ENCODE measurements around the gene C2CD3.

C2CD3 gene

GRCh38 chr11:74037309-74037708, 133.5 kb downstream of the C2CD3 start:
- no peak for TF ChIP-seq CTCF (IDR thresholded peaks at IDR 0.05)

GRCh38 chr11:74035264-74035663, 135.5 kb downstream of the C2CD3 start:
- TF ChIP-seq CTCF (IDR thresholded peaks at IDR 0.05): no peak

GRCh38 chr11:74033046-74033445, 137.8 kb downstream of the C2CD3 start:
- no peak for TF ChIP-seq CTCF (IDR thresholded peaks at IDR 0.05)

GRCh38 chr11:74030723-74031676, 139.8 kb downstream of the C2CD3 start:
- TF ChIP-seq CTCF (IDR thresholded peaks at IDR 0.05): no peak

GRCh38 chr11:74025467-74026166, 145.2 kb downstream of the C2CD3 start:
- TF ChIP-seq CTCF (IDR thresholded peaks at IDR 0.05): no peak

- no peak for TF ChIP-seq CTCF (IDR thresholded peaks at IDR 0.05)
Measured at GRCh38 chr11:74024261-74025029, 146.4 kb downstream of the C2CD3 start.

- TF ChIP-seq CTCF (IDR thresholded peaks at IDR 0.05): no peak
Measured at GRCh38 chr11:74023276-74023675, 147.5 kb downstream of the C2CD3 start.

Measured in LNCAP (cell line).